Spleen (tissue), 11 donors: ENCODE measurements around the gene MACROD2. TPM values are rescaled to one million over a fixed set of nuclear protein-coding genes. Genes with fewer than 3 reads are reported as not detected.

Source experiments
- DNase-seq: peaks from one replicate; pipeline ENCODE4 v3.0.0-alpha.2; 2020
- H3K27ac ChIP-seq, 8 donors: fragments of 200-600 bp; sonication (generic) in 7 of 8; 1 replicate in 4 of 8; 2 replicates in 4 of 8; pipeline versions ENCODE4 v1.5.0 to v1.8.0; 2016 to 2021; ENCODE audit warnings: inconsistent platforms in 4 of 8, mild to moderate bottlenecking in 4 of 8, moderate library complexity in 1 of 8
- H3K27me3 ChIP-seq, 7 donors: fragments of 200-600 bp; sonication (generic) in 6 of 7; replicated peaks in 1 of 7; 1 replicate in 4 of 7; 2 replicates in 3 of 7; pipeline versions ENCODE4 v1.5.0 to v1.8.0; 2016 to 2021; ENCODE audit warnings: inconsistent platforms in 3 of 7, mild to moderate bottlenecking in 1 of 7
- H3K36me3 ChIP-seq, 6 donors: fragments of 200-600 bp; sonication (generic) in 5 of 6; 1 replicate in 4 of 6; 2 replicates in 2 of 6; pipeline versions ENCODE4 v1.5.0 to v1.8.0; 2016 to 2021; ENCODE audit warnings: inconsistent platforms in 2 of 6
- H3K4me1 ChIP-seq, 6 donors: fragments of 200-600 bp; sonication (generic) in 5 of 6; 1 replicate in 3 of 6; 2 replicates in 3 of 6; pipeline versions ENCODE4 v1.5.0 to v1.8.0; 2016 to 2021; ENCODE audit warnings: inconsistent platforms in 3 of 6
- H3K4me3 ChIP-seq, 8 donors: fragments of 200-600 bp; sonication (generic) in 7 of 8; 1 replicate in 4 of 8; 2 replicates in 4 of 8; pipeline versions ENCODE4 v1.5.0 to v1.8.0; 2016 to 2021; ENCODE audit warnings: inconsistent platforms in 4 of 8, mild to moderate bottlenecking in 4 of 8, moderate library complexity in 2 of 8
- H3K9me3 ChIP-seq, 8 donors: fragments of 200-600 bp; sonication (generic) in 7 of 8; 1 replicate in 4 of 8; 2 replicates in 4 of 8; pipeline versions ENCODE4 v1.5.0 to v1.8.0; 2016 to 2021; ENCODE audit warnings: inconsistent platforms in 4 of 8
- POLR2A ChIP-seq, 3 donors: fragments of 450-650 bp; IDR thresholded peaks; one replicate each; pipeline ENCODE4 v1.5.1; 2017; ENCODE audit warnings: antibody characterized with exemption in 3 of 3, mild to moderate bottlenecking in 1 of 3
- POLR2AphosphoS5 ChIP-seq, 3 donors: sonication (generic); formaldehyde crosslinking; IDR thresholded peaks; one replicate each; pipeline ENCODE4 v1.5.1; 2017; ENCODE audit warnings: antibody characterized with exemption in 3 of 3
- WGBS, 5 donors: extraction: QIAGEN DNeasy Blood & Tissue Kit in 3 of 5; methylation state at CpG; one replicate each; pipeline versions ENCODE4 v1.1.5 to v1.1.7; 2013 to 2018; 5-methylcytosine and 5-hydroxymethylcytosine counted together
- intact Hi-C: fragments of 100-400 bp; cut with DNase I; formaldehyde crosslinking; loops from one replicate; pipeline ENCODE4 v1.15.0; 2023; ENCODE audit warnings: low total_unique reads
- polyA plus RNA-seq, 3 donors: library from polyadenylated mRNA; stranded (reverse); fragments of 200-250 nt; gene quantifications; one replicate each; pipeline ENCODE4 v1.2.1, GENCODE V29; 2013
- total RNA-seq, 7 donors: library from RNA; depleted of rRNA in 3 of 7; stranded (reverse); fragments of >200 nt in 3 of 7; fragmentation: NEBNext Ultra II Directional in 4 of 7; extraction: Animal tissue kit (Norgen Biotek cat#: 25700) in 4 of 7; gene quantifications; one replicate each; pipeline versions ENCODE4 v1.1.0 to v1.2.1, GENCODE V29; 2016 to 2021
- TF ChIP-seq, protein P1 (sequence below), 11 experiments: fragments of 200-600 bp in 7 of 11; fragments of 450-650 bp in 4 of 11; sonication (generic) in 4 of 11; IDR thresholded peaks in 8 of 11; conservative IDR thresholded peaks in 3 of 11; 1 replicate in 7 of 11; 2 replicates in 4 of 11; pipeline versions ENCODE4 v1.4.0 to v1.8.0; 2016 to 2021; ENCODE audit warnings: antibody characterized with exemption in 11 of 11, inconsistent platforms in 4 of 11, mild to moderate bottlenecking in 1 of 11
- donor health status: healthy with polysubstance abuse.
- donor health status: DM: no; HTN: no; CAD: no; lungs with moderate emphysema.
- donor health status: DM: no; HTN: no; CAD: no.
- donor health status: Bipolar disorder and iron deficiency.
- donor health status: healthy.
- donor health status: DM: no; HTN: no; CAD: no.
- donor health status: DM: yes; HTN: yes; CAD: no.

MACROD2 gene
- total and polyA plus RNA-seq, 10 donors = 1.5 to 4.7 (median 3.4) TPM

DNA sequence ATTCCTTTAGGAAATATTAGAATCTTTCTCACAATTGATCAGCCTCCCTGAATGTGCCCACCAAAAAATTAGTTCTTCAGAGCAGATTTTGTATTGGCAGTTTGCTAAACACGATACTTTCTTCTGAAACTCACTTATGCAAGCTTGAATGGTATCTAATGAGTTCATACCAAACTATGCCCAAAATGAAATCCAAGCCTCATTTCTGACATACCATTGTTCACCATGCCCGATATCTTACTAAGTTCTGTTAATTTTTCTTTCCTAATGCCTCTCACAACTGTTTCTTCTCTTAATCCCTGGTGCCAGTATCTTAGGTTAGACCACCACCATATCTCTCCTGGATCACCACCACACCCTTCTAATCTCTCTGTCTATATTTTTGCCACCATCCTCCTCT, 1822.0 kb downstream of the MACROD2 start:
- Histone ChIP-seq H3K36me3 (no peaks in the 10 kb centered on the region), H3K9me3 (peaks cover 0 to 3% (median 0%) of the 10 kb centered on the region in 8 donors), H3K27ac (no peak overlapping the region), H3K4me1 (no peaks in the 10 kb centered on the region), H3K27me3 (no peaks in the 10 kb centered on the region), H3K4me3 (no peak overlapping the region)
- intact Hi-C loops = no loop called here
- 80 to 94% (median 89%) methylated on average over 2 of the region's 2 CpGs for WGBS, 5 donors
- no peak for DNase-seq
- no peak for TF ChIP-seq POLR2AphosphoS5 (IDR thresholded peaks at IDR 0.05)
- TF ChIP-seq POLR2A (IDR thresholded peaks at IDR 0.05) = no peak
- TF ChIP-seq, protein P1, sequence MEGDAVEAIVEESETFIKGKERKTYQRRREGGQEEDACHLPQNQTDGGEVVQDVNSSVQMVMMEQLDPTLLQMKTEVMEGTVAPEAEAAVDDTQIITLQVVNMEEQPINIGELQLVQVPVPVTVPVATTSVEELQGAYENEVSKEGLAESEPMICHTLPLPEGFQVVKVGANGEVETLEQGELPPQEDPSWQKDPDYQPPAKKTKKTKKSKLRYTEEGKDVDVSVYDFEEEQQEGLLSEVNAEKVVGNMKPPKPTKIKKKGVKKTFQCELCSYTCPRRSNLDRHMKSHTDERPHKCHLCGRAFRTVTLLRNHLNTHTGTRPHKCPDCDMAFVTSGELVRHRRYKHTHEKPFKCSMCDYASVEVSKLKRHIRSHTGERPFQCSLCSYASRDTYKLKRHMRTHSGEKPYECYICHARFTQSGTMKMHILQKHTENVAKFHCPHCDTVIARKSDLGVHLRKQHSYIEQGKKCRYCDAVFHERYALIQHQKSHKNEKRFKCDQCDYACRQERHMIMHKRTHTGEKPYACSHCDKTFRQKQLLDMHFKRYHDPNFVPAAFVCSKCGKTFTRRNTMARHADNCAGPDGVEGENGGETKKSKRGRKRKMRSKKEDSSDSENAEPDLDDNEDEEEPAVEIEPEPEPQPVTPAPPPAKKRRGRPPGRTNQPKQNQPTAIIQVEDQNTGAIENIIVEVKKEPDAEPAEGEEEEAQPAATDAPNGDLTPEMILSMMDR (IDR thresholded peaks at IDR 0.05 in 8 of 11, conservative IDR thresholded peaks at IDR 0.05 in 3 of 11) = no peak

DNA sequence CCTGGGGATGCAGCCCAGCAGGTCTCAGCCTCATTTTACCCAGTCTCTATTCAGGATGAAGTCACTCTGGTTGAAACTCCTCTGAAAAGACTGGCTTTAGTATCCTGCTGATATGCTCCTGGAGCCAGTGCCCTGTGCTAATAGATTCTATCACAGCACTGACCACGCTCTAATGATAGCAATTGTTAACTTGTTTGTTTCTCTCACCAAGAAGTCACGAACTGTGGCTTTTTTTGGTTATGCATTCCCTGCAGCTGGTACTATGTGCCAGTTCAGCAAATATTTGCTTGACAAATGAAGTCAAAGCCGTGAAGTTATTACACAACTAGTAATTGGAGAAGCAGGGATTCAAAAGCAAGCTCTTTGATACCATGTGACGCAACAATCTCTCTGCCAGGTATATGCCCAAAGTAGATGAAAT, 1823.3 kb downstream of the MACROD2 start:
- Histone ChIP-seq H3K4me3 (no peak overlapping the region), H3K9me3 (peaks cover 0 to 3% (median 0%) of the 10 kb centered on the region in 8 donors), H3K36me3 (no peaks in the 10 kb centered on the region), H3K27me3 (no peaks in the 10 kb centered on the region), H3K27ac (no peak overlapping the region), H3K4me1 (no peaks in the 10 kb centered on the region)
- WGBS, 5 donors = 70 to 85% (median 77%) methylated on average over 4 of the region's 4 CpGs
- intact Hi-C loops = no loop called here
- no peak for DNase-seq
- TF ChIP-seq POLR2A (IDR thresholded peaks at IDR 0.05) = no peak

DNA sequence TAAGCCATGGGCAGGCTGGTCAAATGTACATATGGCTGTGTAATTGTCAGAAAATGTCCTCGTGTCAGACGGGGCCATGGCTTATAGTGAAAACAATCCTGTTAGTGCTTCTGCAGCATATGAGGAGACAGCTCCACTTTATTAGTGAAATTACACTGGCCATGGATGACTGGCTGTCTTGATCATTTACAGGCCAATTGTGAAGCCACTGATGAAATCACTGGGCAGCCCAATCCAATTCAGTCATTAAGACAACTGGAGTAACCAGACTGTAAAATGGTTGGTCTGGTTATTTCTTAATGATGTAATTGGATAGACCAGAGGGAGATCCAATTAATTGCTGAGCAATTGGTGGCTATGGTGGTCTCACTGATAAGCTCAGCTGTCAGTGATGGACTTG, 1828.4 kb downstream of the MACROD2 start:
- no peak overlapping the region for H3K27ac ChIP-seq
- DNase-seq = no peak
- no peak for TF ChIP-seq POLR2A (IDR thresholded peaks at IDR 0.05)
- TF ChIP-seq POLR2AphosphoS5 (IDR thresholded peaks at IDR 0.05) = no peak
- TF ChIP-seq, protein P1 (IDR thresholded peaks at IDR 0.05 in 8 of 11, conservative IDR thresholded peaks at IDR 0.05 in 3 of 11) = no peak
- no peak overlapping the region for H3K4me3 ChIP-seq
- intact Hi-C loops = no loop called here
- no peaks in the 10 kb centered on the region for H3K9me3 ChIP-seq
- 56 to 89% (median 67%) methylated on average over 2 of the region's 2 CpGs for WGBS, 5 donors
- H3K36me3 ChIP-seq = no peaks in the 10 kb centered on the region
- H3K4me1 ChIP-seq = no peaks in the 10 kb centered on the region
- no peaks in the 10 kb centered on the region for H3K27me3 ChIP-seq

DNA sequence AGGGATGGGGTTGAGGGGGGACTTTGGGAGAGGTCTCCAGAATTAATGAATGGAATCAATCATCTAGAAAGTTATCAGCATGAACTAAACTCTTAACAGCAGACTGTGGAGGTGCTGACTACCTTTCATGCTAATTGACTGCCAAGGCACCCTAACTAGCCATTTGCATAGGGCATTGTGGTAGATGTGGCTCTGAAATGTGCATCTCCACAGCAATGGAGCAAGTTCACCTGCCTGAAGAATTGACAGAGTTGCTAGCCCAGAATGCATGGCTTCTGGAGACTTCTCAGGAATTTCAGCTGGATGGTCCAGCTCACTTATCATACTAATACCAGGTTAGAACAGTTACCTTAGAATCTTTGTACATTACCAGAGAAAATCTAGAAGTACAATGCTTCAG, 1832.3 kb downstream of the MACROD2 start:
- Histone ChIP-seq H3K4me1 (no peaks in the 10 kb centered on the region), H3K27me3 (no peaks in the 10 kb centered on the region), H3K4me3 (no peak overlapping the region), H3K9me3 (no peaks in the 10 kb centered on the region), H3K36me3 (no peaks in the 10 kb centered on the region), H3K27ac (no peak overlapping the region)
- intact Hi-C loops = no loop called here
- DNase-seq = no peak
- TF ChIP-seq POLR2A (IDR thresholded peaks at IDR 0.05) (no peak), POLR2AphosphoS5 (IDR thresholded peaks at IDR 0.05) (no peak)
- TF ChIP-seq, protein P1 (IDR thresholded peaks at IDR 0.05 in 8 of 11, conservative IDR thresholded peaks at IDR 0.05 in 3 of 11) = no peak

DNA sequence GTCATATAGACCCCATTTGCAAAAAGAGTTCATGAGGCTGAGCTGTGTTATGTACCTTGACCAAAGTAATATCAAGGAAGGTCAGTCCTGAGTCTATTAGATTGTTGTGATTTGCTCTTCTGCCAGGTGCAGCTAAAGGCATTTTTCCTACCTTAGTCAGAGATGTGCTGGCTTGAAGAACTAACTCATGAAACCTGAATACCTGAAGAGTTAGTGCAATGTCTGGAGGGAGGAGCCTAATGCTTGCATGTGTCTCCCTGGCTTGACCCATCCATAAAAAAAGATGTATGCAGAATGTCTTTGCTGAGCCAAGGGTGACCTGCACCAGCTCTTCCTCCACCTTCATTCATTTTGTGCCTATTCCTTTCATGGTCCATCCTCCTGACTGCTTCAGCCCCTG, 1835.9 kb downstream of the MACROD2 start:
- intact Hi-C loops = no loop called here
- TF ChIP-seq POLR2A (IDR thresholded peaks at IDR 0.05) = no peak
- TF ChIP-seq, protein P1 (IDR thresholded peaks at IDR 0.05 in 8 of 11, conservative IDR thresholded peaks at IDR 0.05 in 3 of 11) = no peak
- TF ChIP-seq POLR2AphosphoS5 (IDR thresholded peaks at IDR 0.05) = no peak
- no peaks in the 10 kb centered on the region for H3K4me1 ChIP-seq
- no peak for DNase-seq
- no peak overlapping the region for H3K27ac ChIP-seq
- no peak overlapping the region for H3K4me3 ChIP-seq
- no peaks in the 10 kb centered on the region for H3K27me3 ChIP-seq
- H3K9me3 ChIP-seq = no peaks in the 10 kb centered on the region
- no peaks in the 10 kb centered on the region for H3K36me3 ChIP-seq
